H1 (cell line): Measurements from ENCODE around the gene LCN6.
"Not testable (repeated sequence)": the region's sequence is repeated elsewhere in the genome, so short reads cannot be mapped to it uniquely, and the experiment has no call there.

Experiments
- ASH2L ChIP-seq: fragments of 200-600, 300-600 bp; sonication (generic); IDR thresholded peaks from one replicate; pipeline ENCODE4 v1.7.1; 2017; ENCODE audit warnings: low read length
- TAF1 ChIP-seq: IDR thresholded peaks from 2 replicates; pipeline ENCODE4 v1.6.1; 2011; ENCODE audit warnings: mild to moderate bottlenecking, low read depth, low read length
- YY1 ChIP-seq: IDR thresholded peaks from 2 replicates; pipeline ENCODE4 v1.6.1; 2011; ENCODE audit warnings: low read depth, mild to moderate bottlenecking, low read length
- TF ChIP-seq, protein P1 (sequence below), 3 experiments: IDR thresholded peaks; 1 replicate in 2 of 3; 2 replicates in 1 of 3; pipeline versions ENCODE4 v1.5.1 to v1.6.1; 2011; ENCODE audit warnings: low read length in 3 of 3, mild to moderate bottlenecking in 3 of 3, inconsistent platforms in 2 of 3, low read depth in 1 of 3, moderate library complexity in 1 of 3; ENCODE audit not compliant: insufficient read depth in 1 of 3; ENCODE audit errors: control extremely low read depth in 1 of 3

DNA sequence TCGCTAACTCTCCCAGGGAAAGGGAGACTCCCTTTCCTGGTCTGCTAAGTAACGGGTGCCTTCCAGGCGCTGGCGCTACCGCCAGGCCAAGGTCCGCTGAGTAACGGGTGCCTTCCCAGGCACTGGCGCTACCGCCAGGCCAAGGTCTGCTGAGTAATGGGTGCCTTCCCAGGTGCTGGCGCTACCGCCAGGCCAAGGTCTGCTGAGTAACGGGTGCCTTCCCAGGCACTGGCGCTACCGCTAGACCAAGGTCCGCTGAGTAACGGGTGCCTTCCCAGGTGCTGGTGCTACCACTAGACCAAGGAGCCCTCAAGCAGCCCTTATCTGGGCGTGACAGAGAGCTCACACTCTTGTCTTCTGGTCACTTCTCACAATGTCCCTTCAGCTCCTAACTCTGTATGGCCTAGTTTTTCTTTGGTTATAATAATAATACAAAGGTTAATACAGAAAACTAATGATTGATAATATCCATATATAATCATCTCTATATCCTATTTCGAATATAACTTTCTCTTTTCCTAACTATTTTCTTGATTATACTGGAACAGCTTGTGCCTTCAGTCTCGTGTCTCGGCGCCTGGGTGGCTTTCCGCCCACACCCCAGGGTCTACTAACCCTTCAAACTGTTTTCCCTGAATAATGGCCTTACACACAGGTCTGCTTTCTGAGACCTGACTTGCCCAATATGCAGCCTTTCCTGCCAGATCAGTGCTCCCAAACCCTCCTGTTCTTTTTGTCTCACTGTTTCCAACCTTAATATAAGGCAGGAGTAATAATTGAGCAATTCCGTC, 37.4 kb upstream of the LCN6 start:
- TF ChIP-seq, protein P1, sequence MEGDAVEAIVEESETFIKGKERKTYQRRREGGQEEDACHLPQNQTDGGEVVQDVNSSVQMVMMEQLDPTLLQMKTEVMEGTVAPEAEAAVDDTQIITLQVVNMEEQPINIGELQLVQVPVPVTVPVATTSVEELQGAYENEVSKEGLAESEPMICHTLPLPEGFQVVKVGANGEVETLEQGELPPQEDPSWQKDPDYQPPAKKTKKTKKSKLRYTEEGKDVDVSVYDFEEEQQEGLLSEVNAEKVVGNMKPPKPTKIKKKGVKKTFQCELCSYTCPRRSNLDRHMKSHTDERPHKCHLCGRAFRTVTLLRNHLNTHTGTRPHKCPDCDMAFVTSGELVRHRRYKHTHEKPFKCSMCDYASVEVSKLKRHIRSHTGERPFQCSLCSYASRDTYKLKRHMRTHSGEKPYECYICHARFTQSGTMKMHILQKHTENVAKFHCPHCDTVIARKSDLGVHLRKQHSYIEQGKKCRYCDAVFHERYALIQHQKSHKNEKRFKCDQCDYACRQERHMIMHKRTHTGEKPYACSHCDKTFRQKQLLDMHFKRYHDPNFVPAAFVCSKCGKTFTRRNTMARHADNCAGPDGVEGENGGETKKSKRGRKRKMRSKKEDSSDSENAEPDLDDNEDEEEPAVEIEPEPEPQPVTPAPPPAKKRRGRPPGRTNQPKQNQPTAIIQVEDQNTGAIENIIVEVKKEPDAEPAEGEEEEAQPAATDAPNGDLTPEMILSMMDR (IDR thresholded peaks at IDR 0.05; ENCODE audit: control extremely low read depth in 1 of 3, insufficient read depth in 1 of 3, low read depth in 1 of 3, low read length in 3 of 3), result not testable (repeated sequence)
- TF ChIP-seq TAF1, YY1, ASH2L: not testable (repeated sequence)
